Loucy (cell line): ENCODE results near the gene GNA14.

ENCODE experiments used
- EZH2phosphoT487 ChIP-seq: fragments of 200-600 bp; IDR thresholded peaks from 2 replicates; pipeline ENCODE4 v1.6.1; 2018; ENCODE audit warnings: antibody characterized with exemption, mild to moderate bottlenecking, moderate library complexity, borderline replicate concordance
- TF ChIP-seq, protein P1 (sequence below): fragments of 200-600 bp; sonication (generic); conservative IDR thresholded peaks from 2 replicates; pipeline ENCODE4 v1.5.1; 2014; ENCODE audit warnings: mild to moderate bottlenecking, antibody characterized with exemption, low read length

GRCh38 chr9:77544546-77544945, 103.6 kb downstream of the GNA14 start:
- TF ChIP-seq, protein P1, sequence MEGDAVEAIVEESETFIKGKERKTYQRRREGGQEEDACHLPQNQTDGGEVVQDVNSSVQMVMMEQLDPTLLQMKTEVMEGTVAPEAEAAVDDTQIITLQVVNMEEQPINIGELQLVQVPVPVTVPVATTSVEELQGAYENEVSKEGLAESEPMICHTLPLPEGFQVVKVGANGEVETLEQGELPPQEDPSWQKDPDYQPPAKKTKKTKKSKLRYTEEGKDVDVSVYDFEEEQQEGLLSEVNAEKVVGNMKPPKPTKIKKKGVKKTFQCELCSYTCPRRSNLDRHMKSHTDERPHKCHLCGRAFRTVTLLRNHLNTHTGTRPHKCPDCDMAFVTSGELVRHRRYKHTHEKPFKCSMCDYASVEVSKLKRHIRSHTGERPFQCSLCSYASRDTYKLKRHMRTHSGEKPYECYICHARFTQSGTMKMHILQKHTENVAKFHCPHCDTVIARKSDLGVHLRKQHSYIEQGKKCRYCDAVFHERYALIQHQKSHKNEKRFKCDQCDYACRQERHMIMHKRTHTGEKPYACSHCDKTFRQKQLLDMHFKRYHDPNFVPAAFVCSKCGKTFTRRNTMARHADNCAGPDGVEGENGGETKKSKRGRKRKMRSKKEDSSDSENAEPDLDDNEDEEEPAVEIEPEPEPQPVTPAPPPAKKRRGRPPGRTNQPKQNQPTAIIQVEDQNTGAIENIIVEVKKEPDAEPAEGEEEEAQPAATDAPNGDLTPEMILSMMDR, result no peak
- no peak for TF ChIP-seq EZH2phosphoT487
